Iris pigment epithelial cell (primary cell): ENCODE data around the gene ZNF532.

Source experiments
- DNase-seq: peaks from one replicate; pipeline ENCODE4 v3.0.0-alpha.2; 2011; ENCODE audit warnings: low read depth

The ZNF532 gene

DNA sequence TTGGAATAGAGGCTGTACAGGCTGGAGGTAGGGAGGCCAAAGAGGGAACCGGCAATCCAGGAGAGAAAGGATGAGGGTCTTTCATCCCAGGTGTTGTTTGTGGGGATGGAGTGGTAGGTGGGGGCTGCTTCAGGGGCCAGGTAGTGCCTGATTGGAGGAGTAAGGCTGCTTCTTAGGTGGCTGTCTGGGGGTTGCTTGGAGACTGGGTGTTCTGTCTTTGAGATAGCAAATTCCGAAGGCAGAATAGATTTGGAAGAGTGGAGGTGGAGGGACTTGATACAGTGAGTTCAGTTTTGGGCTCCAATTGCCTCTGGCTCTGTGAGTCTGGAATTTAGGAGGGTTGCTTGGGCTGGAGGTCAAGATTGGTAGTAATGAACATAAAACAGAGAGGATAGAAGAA is 5.9 kb downstream of the ZNF532 start:
- no peak for DNase-seq

- DNase-seq, result no peak
These were observed 7.1 kb downstream of the ZNF532 start for GRCh38 chr18:58871514-58872420.

DNA sequence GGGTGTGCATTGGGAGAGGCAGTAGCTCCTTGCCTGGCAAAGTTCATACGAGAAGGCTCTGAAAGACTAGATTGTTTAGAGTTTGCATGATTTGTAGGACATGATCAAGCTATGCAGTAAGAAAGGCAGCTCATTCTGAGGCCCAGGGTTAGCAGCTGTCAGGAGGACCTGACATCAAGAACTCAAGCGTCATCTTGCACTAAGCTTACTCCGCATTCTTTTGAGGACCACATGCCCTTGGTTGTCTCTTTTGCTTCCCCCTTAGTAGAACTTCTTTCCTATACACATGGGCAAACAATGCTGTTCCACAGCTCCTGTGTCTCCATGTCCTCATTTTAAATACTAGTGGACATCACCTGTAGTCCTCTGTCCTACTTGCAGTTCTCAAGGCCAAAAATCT is 14.0 kb downstream of the ZNF532 start:
- DNase-seq, result no peak

GRCh38 chr18:58881477-58881876 is 16.8 kb downstream of the ZNF532 start:
- DNase-seq, result no peak

- DNase-seq, result no peak
These were observed 17.4 kb downstream of the ZNF532 start for GRCh38 chr18:58882044-58882443.

DNA sequence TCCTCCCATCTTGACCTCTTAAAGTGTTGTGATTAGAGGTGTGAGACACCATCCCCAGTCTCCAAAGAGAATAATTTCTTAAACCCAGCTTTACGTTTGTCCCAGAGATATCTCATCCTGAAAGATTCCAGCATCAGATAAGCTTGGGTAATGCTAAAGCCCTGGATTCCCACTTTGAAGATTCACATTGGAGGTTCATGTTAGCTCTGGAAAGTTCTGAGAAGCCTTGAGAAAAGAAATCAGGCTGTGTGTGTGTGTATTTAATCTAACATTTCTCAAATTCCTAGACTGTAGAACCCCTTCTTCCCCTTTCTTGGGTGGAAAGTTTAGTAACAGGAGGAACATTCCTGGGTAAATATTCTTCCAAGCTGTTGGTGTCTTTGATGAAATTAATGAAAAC is 18.0 kb downstream of the ZNF532 start:
- no peak for DNase-seq

DNA sequence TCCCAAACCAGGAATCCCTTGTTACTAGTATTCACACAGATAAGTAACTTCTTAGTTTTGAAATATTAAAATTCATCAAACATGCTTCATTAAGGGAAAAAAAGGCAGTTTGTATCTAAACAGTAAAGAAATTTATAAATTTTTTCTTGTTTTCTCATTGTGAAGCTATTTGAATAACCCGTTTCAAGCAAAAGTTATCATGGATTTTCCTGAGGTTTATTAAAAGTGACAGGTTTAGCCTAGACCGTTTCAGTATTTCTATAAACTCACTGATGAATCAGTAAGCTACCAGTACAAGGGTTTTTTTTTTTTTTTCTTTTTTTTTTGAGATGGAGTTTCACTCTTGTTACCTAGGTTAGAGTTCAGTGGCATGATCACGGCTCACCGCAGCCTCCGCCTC is 20.0 kb downstream of the ZNF532 start:
- no peak for DNase-seq

- no peak for DNase-seq
These were observed 21.8 kb downstream of the ZNF532 start for GRCh38 chr18:58886431-58886830.

DNA sequence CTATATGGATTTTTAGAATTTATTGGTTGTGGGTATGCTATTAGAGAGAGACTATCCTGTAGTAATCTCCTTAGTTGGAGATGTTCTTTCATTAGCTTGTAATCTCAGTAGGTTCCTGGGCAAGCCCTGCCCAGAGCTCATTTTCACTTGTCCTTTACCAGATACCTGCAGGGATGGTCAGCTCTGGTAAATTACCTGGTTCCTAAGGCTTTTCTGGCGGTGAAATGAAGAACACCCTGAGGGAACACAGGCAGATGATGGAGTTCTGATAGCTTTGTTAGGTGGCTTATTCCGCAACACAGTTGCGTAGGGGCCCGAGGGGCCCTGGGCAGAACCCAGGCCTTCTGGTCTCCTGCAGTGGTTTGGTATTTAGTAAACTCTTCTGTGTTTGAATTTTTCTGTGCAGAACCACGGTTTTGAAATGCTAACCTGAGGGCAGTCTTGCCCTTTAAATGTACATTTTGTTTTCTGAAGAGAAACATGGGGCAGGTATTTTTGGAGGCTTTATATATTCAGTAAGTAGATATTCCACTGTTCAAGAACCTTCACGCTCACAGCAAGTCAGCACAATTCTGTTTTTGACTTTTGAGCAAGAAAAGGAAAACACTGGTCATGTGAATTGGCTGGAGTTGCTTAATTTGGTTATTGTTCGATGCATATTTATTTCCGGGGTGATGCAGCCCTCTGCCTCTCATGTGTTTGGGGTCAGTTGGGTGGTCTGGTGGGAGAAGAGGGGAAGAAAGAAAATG is 22.4 kb downstream of the ZNF532 start:
- DNase-seq, result no peak

GRCh38 chr18:58887613-58887963 is 22.9 kb downstream of the ZNF532 start:
- DNase-seq, result peak; percentile 85

DNA sequence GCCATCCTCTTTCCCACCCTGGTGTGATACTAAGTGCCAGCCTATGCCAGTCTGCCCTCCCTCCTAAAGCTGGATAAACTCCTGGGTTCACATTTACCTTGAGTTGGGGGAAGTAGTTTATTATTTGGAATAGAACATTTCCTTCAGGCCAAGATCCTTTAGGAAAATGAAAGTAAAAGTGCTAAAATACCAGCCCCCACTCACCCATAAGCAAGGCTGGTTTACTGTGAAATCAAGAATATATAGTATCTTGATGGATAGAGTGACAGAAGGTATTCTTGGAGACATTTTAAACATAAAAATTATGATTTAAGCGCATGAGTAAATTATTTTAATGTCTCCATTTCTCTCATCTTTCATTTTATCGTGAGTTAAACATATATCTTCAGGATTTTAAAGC is 27.1 kb downstream of the ZNF532 start:
- peak; percentile 35 for DNase-seq

- no peak for DNase-seq
These were observed 27.8 kb downstream of the ZNF532 start for GRCh38 chr18:58892488-58892887.

GRCh38 chr18:58893388-58894099 is 28.9 kb downstream of the ZNF532 start:
- DNase-seq, result no peak

- no peak for DNase-seq
These were observed 30.3 kb downstream of the ZNF532 start for GRCh38 chr18:58894930-58895329.

GRCh38 chr18:58895385-58895784 is 30.7 kb downstream of the ZNF532 start:
- no peak for DNase-seq

DNA sequence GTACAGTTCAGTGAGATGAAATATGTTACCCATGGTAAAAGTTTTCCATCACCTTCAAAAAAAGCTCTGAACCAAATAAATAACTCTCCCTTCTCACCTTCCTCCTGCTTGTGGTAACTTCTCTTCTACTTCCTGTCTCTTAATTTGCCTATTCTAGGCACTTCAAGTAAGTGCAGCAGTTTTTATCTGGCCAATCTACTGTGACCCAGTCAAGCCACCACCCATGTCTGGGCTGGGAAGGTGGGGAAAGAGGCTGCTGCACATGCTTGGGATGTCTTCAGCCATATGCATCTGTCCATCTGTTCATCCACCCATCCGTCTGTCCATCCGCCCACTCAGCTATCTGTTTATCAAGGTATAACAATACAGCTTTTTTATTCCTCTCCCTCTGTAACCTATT is 31.6 kb downstream of the ZNF532 start:
- no peak for DNase-seq

DNA sequence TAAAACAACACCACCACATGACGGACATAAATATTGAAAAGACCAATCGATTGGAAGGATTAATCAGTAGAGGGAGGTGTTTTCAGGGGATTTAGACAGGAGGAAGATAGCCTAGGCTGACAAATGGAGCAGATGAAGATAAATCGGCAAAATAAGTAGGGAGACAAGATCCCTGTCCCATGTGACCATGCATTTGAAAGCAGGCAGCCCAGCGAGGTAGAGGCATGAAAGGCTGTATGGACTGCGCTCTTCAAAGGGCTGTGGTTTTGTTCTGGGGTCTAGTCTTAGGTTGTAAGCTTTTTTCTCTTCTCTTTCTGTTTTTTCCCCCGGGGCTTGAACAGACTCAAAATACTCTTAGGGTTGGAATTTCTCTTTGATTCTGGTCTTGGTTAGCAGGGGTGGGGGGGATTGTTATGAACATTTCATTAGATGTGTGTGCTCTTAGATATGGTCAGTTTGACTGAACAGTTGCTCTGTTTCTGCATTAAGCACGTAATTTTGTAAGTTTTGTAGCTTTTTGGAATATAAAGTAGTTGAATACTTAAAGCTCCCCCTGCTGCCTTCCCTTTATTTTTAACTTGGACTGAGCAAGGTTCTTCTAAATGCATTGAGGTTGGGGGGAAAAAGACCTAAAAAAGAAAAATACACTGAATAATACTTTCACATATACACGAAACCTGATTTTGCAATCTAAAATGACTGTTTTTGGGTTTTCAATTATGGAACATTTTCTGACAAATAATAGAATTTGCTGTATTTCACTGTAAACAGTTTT is 32.2 kb downstream of the ZNF532 start:
- DNase-seq, result no peak

DNA sequence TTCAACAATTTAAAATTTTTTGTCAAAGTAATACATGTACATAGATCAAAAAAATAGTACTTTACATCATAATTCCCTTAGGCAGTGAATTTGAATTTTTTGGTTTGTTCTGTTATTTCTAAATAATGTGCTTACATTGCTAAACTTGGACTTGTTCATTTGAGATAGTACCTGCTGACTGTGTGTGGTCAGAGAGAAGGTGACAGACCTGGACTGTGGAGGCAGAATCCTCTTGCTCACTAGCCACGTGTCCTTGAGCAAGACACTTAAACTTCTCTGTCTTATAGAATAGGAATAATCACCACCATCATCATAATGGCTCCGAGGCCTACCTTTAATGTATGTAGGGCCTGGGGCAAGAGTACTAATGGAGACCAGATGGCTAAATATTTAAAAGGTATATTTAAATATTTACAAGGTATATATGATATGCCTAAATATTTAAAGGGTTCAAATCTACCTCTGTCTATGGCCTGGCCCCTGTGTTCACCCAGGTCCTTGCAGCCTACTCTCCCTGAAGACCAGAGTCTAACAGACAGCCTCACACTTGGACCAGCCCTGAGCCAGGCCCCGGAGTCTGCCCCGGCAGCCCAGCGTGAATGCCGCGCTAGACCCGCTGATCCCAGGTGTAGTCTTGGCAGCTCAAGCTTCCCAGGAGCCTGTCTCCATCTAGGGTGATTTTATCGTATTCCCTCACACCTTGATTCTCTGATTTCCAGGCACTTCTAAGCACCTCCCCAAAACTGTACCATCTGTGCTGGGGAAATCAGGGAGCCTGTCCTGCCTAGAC is 33.5 kb downstream of the ZNF532 start:
- DNase-seq, result no peak

GRCh38 chr18:58900015-58900649 is 35.5 kb downstream of the ZNF532 start:
- no peak for DNase-seq

DNA sequence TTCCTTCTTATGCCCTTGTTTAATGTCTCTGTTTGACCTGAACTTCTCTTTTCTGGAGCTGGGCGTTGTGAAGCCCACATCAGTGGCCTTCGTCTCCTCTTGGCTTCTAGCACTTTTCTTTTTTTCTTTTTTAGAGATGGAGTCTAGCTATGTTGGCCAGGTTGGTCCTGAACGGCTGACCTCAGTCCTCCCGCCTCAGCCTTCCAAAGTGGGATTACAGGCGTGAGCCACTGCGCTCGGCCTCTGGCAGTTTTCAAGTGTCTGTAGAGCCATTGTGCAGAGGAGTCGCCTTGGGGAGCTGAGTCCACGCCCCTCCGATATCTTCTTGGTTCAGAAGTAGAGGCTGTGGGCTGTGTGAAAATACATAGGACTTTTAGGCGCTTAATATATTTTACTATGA is 36.5 kb downstream of the ZNF532 start:
- no peak for DNase-seq

DNA sequence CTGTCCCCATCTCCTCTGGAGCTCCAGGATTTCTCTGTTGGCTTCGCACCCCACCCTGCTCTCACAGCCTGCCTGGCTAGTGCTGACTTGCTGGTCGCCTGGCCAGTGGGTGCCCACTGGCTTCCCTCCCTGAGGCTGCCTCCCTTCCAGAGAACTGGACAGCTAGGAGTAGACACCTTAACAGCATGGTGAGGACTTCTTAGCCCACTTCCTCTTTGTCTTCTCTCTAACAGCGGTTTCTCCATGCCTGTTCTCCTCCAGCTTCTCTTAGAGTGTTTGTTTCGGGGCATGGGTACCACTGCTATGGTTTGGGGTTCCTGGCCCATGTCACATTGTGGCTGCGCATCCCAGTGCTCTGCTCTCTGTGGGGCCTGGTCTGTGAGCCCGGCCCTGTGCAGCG is 37.1 kb downstream of the ZNF532 start:
- no peak for DNase-seq
